Adrenal gland (tissue), 12 donors: Measurements from ENCODE around the gene ALG12. TPM values are rescaled to one million over a fixed set of nuclear protein-coding genes. Genes with fewer than 3 reads are reported as not detected.

Experiments
- DNase-seq, 7 donors: peaks; one replicate each; pipeline ENCODE4 v3.0.0-alpha.2; 2019 to 2020
- H3K27ac ChIP-seq, 5 donors: fragments of 200-600 bp; sonication (generic) in 4 of 5; 1 replicate in 3 of 5; 2 replicates in 2 of 5; pipeline versions ENCODE4 v1.5.1 to v1.8.0; 2016 to 2020; ENCODE audit warnings: mild to moderate bottlenecking in 1 of 5
- H3K27me3 ChIP-seq: fragments of 200-600 bp; 2 replicates; pipeline ENCODE4 v1.8.0; 2021
- H3K36me3 ChIP-seq, 2 donors: fragments of 200-600 bp; replicated peaks in 1 of 2; 1 replicate in 1 of 2; 2 replicates in 1 of 2; pipeline versions ENCODE4 v1.5.1 to v1.8.0; 2018 to 2022
- H3K4me1 ChIP-seq, 2 donors: fragments of 200-600 bp; replicated peaks in 1 of 2; 1 replicate in 1 of 2; 2 replicates in 1 of 2; pipeline versions ENCODE4 v1.5.1 to v1.8.0; 2018 to 2021
- H3K4me3 ChIP-seq, 4 donors: fragments of 200-600 bp; sonication (generic) in 3 of 4; one replicate each; pipeline ENCODE4 v1.5.1; 2016 to 2018
- H3K9me3 ChIP-seq, 3 donors: fragments of 200-600 bp; sonication (generic) in 1 of 3; replicated peaks in 1 of 3; 1 replicate in 2 of 3; 2 replicates in 1 of 3; pipeline versions ENCODE4 v1.5.1 to v1.8.0; 2016 to 2021
- POLR2A ChIP-seq, 2 donors: fragments of 450-650 bp; IDR thresholded peaks; one replicate each; pipeline ENCODE4 v1.6.1; 2017; ENCODE audit warnings: antibody characterized with exemption in 2 of 2, mild to moderate bottlenecking in 2 of 2, moderate library complexity in 1 of 2
- WGBS, 4 donors: extraction: QIAGEN DNeasy Blood & Tissue Kit in 2 of 4; methylation state at CpG; one replicate each; pipeline versions ENCODE4 v1.1.5 to v1.1.7; 2013 to 2017; 5-methylcytosine and 5-hydroxymethylcytosine counted together
- intact Hi-C, 2 donors: fragments of 100-400 bp; cut with DNase I; formaldehyde crosslinking; loops; one replicate each; pipeline versions ENCODE4 v1.14.1 to v1.15.0; 2022 to 2023
- polyA plus RNA-seq, 3 donors: library from polyadenylated mRNA; stranded (reverse); fragments of 200-250 nt in 2 of 3; fragments of 350-450 nt in 1 of 3; fragmentation: Illumina TruSeq in 1 of 3; extraction: RNeasy Lipid Tissue Mini Kit (QIAGEN cat#74804) in 1 of 3; gene quantifications; one replicate each; pipeline ENCODE4 v1.2.3, GENCODE V29; 2013 to 2014
- total RNA-seq, 9 donors: library from RNA; depleted of rRNA in 4 of 9; stranded (reverse); fragments of >200 nt in 4 of 9; fragments of 120-200 nt in 1 of 9; fragmentation: NEBNext Ultra II Directional in 1 of 9; extraction: Animal tissue kit (Norgen Biotek cat#: 25700) in 1 of 9; gene quantifications; one replicate each; pipeline versions ENCODE4 v1.1.0 to v1.2.4, GENCODE V29; 2013 to 2023
- TF ChIP-seq, protein P1 (sequence below), 6 experiments: fragments of 450-650 bp in 4 of 6; fragments of 200-600 bp in 2 of 6; sonication (generic) in 1 of 6; IDR thresholded peaks; 1 replicate in 5 of 6; 2 replicates in 1 of 6; pipeline versions ENCODE4 v1.5.1 to v1.8.0; 2016 to 2021; ENCODE audit warnings: antibody characterized with exemption in 6 of 6, mild to moderate bottlenecking in 2 of 6, moderate library complexity in 1 of 6
- donor health status: healthy with polysubstance abuse.
- donor health status: Bipolar disorder and iron deficiency.
- donor health status: DM: yes; HTN: yes; CAD: no.
- donor health status: DM: no; HTN: no; CAD: no.
- donor health status: DM: no; HTN: no; CAD: no.
- donor health status: DM: yes; HTN: yes; CAD: no.

The ALG12 gene
- total and polyA plus RNA-seq, 12 donors = 6.4 to 33.6 (median 18.9) TPM

DNA sequence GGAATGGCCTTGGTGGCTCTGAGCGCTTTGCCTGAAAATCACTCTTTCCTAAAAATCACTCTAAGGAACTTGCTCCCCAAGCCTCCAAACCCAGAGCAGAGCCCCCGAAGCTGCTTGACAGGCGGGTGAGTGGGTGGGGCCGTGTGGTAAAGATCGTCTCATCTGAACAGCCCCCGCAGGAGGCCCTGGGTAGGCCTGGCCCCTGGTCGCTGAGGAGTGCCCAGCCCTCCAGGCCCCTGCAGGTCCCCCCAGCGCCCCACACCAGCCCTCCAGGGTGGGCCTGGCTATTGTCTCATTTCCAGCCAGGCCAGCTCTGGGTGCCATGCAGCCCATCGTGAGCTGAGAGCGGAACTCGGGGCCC lies 25.1 kb upstream of the ALG12 start:
- no peaks in the 10 kb centered on the region for H3K4me1 ChIP-seq
- H3K27me3 ChIP-seq = no peaks in the 10 kb centered on the region
- no peaks in the 10 kb centered on the region for H3K9me3 ChIP-seq
- 63 to 96% (median 90%) methylated on average over 2 to 11 of the region's 11 CpGs for WGBS, 4 donors
- intact Hi-C loops = no loop called here
- H3K36me3 ChIP-seq = no peaks in the 10 kb centered on the region
- TF ChIP-seq, protein P1, sequence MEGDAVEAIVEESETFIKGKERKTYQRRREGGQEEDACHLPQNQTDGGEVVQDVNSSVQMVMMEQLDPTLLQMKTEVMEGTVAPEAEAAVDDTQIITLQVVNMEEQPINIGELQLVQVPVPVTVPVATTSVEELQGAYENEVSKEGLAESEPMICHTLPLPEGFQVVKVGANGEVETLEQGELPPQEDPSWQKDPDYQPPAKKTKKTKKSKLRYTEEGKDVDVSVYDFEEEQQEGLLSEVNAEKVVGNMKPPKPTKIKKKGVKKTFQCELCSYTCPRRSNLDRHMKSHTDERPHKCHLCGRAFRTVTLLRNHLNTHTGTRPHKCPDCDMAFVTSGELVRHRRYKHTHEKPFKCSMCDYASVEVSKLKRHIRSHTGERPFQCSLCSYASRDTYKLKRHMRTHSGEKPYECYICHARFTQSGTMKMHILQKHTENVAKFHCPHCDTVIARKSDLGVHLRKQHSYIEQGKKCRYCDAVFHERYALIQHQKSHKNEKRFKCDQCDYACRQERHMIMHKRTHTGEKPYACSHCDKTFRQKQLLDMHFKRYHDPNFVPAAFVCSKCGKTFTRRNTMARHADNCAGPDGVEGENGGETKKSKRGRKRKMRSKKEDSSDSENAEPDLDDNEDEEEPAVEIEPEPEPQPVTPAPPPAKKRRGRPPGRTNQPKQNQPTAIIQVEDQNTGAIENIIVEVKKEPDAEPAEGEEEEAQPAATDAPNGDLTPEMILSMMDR (IDR thresholded peaks at IDR 0.05) = no peak
- no peak for TF ChIP-seq POLR2A (IDR thresholded peaks at IDR 0.05)
- no peak for DNase-seq
- H3K4me3 ChIP-seq = no peak overlapping the region
- no peak overlapping the region for H3K27ac ChIP-seq

DNA sequence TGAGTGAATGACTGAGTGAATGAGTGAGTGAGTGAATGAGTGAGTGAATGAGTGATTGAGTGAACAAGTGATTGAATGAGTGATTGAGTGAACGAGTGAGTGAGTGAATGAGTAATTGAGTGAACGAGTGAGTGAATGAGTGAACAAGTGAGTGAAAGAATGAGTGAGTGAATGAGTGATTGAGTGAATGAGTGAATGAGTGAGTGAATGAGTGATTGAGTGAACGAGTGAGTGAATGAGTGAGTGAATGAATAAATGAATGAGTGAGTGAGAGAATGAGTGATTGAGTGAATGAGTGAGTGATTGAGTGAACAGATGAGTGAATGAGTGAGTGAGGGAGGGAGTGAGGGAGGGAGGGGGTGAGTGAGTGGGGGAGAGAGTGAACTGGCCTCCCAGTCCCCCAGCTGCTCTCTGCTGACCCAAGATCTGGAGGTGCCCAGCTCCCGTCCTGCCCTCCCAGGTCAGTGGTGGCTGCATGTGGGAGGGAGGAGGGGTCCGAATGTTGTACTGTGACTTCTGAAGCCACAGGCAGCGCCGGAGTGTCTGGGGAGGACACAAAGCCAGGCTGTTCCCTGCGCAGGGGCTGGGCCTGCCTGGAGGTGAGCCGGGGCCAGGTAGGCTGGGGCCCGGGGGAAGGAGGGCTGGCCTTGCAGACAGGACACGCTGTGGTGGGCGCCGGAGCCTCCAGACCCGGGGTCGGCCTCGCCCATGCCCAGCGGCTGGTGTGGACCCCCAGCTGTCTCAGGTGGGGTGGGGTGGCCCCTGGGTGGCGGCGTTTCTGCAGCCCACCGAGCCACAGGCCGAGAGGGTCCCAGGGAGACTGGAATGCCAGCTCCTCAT lies 24.5 kb upstream of the ALG12 start:
- H3K36me3 ChIP-seq = no peaks in the 10 kb centered on the region
- DNase-seq = no peak
- H3K4me1 ChIP-seq = peaks cover 0 to under 1% of the 10 kb centered on the region in 2 donors
- no peaks in the 10 kb centered on the region for H3K27me3 ChIP-seq
- H3K9me3 ChIP-seq = no peaks in the 10 kb centered on the region
- 84 to 93% (median 90%) methylated on average over 8 to 21 of the region's 21 CpGs for WGBS, 4 donors
- H3K4me3 ChIP-seq = no peak overlapping the region
- no peak overlapping the region for H3K27ac ChIP-seq
- TF ChIP-seq, protein P1 (IDR thresholded peaks at IDR 0.05) = no peak
- TF ChIP-seq POLR2A (IDR thresholded peaks at IDR 0.05) = no peak
- intact Hi-C loops = no loop called here

DNA sequence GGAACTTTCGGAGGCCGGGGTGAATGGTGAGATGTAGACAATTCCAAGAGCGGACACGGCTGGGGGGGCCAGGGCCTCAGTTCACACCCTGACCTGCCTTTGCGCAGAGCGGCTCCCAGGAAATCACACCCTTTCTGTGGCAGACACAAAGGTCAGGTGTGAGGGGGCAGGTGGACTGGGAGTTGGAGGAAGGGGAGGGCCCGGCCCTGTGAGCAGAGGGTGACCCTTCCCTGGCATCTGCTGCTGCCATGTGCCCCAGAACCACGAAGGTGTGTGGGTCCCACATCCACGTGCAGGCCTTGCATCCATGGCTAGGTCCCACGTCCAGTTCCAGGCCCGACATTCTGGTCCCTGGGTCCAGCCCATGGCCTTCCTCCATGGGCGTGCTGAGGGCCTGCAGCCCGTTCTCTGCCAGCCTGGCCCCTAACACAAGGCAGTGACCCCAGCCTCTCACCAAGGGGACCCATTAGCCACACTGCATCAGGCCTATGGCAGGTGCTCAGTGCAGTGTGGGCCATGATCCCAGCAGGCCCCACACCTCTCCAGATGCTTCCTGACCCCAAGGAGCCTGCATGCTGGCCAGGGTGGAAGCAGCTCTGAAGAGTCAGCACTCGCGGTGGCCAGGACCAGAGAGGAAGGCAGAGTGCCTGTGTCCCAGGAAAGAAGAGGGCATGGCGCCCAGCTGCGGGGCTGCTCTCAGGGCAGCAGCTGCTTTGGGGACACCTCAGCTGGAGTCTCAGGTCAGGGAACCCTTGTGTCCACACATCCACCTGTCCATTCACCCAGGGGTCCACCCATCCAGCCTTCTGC lies 23.5 kb upstream of the ALG12 start:
- Histone ChIP-seq H3K9me3 (no peaks in the 10 kb centered on the region), H3K36me3 (no peaks in the 10 kb centered on the region), H3K4me3 (no peak overlapping the region), H3K4me1 (peaks cover 0 to 11% of the 10 kb centered on the region in 2 donors), H3K27ac (no peak overlapping the region), H3K27me3 (no peaks in the 10 kb centered on the region)
- no peak for DNase-seq
- WGBS, 4 donors = 92 to 97% (median 93%) methylated on average over 10 to 17 of the region's 17 CpGs
- TF ChIP-seq, protein P1 (IDR thresholded peaks at IDR 0.05) = no peak
- TF ChIP-seq POLR2A (IDR thresholded peaks at IDR 0.05) = no peak
- intact Hi-C loops = no loop called here

DNA sequence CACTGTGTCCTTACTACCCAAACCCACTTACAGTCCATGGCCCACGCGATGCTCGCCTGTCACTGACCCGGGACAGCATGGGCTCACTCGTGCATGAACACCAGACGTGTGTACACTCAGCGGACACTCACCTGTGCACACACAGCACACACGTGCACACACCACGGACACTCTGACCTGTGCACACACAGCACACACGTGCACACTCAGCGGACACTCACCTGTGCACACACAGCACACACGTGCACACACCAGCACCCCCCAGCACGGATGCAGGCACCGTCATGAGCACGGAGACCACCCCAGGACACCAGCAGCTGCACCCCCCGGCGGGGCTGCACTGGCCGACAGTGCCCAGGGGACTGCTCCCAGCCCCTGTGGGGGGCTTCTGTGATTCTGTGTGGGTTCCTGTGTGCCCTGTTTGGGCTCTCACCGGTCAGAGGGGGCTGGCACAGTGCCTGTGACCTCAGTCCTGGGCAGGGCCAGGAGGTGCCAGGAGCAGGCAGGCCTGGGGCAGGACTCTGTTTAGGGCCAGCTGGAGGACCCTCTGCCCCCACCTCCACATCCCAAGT lies 20.4 kb upstream of the ALG12 start:
- no peak for DNase-seq
- Histone ChIP-seq H3K36me3 (no peaks in the 10 kb centered on the region), H3K4me3 (no peak overlapping the region), H3K4me1 (peaks cover 19 to 31% of the 10 kb centered on the region in 2 donors), H3K27me3 (no peaks in the 10 kb centered on the region), H3K27ac (peak overlapping the region in 3 of 5 donors; percentile 56 to 98 (median 95)), H3K9me3 (no peaks in the 10 kb centered on the region)
- TF ChIP-seq POLR2A (IDR thresholded peaks at IDR 0.05) = no peak
- TF ChIP-seq, protein P1 (IDR thresholded peaks at IDR 0.05) = no peak
- 79 to 84% (median 82%) methylated on average over 15 to 19 of the region's 19 CpGs; no CpG with 5 or more reads in 1 of the 4 donors for WGBS, 4 donors
- intact Hi-C loops = loop anchor here in 1 of 2 donors (10.0 kb wide), 1 partner anchor 46 kb away; no protein-coding TSS in a partner anchor
